Fibroblast of pulmonary artery (primary cell): ENCODE data around the gene COL19A1.

Source experiments
- DNase-seq: peaks from one replicate; pipeline ENCODE4 v3.0.0-alpha.2; 2010; ENCODE audit warnings: low read depth
- H3K4me3 ChIP-seq: replicated peaks from 2 replicates; pipeline ENCODE4 v1.5.1; 2011; ENCODE audit warnings: low read depth, mild to moderate bottlenecking, control low read depth, low read length, moderate library complexity
- CTCF ChIP-seq: IDR thresholded peaks from 2 replicates; pipeline ENCODE4 v1.5.1; 2011; ENCODE audit warnings: mild to moderate bottlenecking, control low read depth, low read length, inconsistent platforms; ENCODE audit errors: missing control alignments

Gene COL19A1

GRCh38 chr6:69878795-69879194 lies 12.4 kb downstream of the COL19A1 start:
- DNase-seq, result no peak
- no peak for TF ChIP-seq CTCF
- no peak overlapping the region for H3K4me3 ChIP-seq

DNA sequence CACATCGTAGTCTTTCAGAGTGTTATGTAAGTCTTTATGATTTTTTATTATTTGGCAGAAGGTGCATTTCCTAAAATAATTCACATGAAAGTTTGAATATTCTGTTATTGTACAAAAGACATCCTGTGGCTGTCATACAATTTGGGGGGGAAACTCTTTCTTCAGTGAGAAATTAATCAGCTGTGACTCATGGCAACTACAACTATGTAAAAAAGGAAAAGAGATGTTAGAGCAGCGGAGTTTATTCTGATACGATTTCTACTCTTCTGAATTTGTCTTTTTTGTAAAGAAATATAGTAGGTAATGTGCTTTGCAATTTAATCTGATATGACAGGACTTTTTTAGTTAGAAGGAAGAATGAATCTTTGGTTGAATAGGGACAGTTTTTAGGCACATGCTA lies 14.2 kb downstream of the COL19A1 start:
- no peak for TF ChIP-seq CTCF
- no peak overlapping the region for H3K4me3 ChIP-seq

DNA sequence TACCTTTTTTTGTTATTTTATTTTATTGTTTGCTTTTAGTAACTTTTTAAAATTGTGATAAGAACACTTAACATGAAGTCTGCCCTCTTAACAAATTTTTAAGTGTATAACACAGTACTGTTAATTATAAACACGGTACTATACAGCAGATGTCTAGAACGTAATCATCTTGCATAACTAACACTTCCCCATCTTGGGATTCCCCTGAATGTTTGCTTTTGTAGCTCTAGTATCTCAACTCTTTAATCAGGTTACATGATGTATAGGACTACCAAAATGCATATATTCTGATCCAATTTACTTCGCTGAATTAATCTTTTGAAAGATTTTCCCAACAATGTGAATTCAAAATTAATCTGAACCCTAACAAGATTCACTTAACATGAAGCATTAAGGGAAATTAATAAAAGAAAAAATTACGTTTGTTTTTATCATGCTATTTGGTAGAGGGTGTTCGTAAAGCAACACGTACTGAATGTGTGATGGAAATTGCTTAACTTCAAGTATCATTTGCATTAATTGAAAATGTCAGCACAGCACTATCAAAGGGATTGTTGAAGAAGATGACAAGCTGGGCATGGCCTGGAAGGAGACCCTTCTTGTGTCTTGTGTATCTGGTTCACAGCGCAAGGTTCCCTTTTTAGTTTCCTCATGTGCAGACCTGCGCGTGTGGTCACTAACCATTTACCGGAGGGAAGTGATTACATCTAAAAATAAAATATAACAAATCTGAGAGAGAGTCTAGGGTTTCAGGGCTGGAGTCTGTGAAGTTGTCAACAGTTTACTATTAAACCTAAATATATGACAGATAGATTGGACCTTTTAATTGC lies 15.2 kb downstream of the COL19A1 start:
- no peak for TF ChIP-seq CTCF
- no peak overlapping the region for H3K4me3 ChIP-seq
- DNase-seq, result no peak

More for the DNA sequence above, 14.2 kb downstream of the COL19A1 start:
- DNase-seq, result no peak

- DNase-seq, result no peak
- no peak overlapping the region for H3K4me3 ChIP-seq
- TF ChIP-seq CTCF, result no peak
Observed at GRCh38 chr6:69883551-69883950, 17.2 kb downstream of the COL19A1 start.

DNA sequence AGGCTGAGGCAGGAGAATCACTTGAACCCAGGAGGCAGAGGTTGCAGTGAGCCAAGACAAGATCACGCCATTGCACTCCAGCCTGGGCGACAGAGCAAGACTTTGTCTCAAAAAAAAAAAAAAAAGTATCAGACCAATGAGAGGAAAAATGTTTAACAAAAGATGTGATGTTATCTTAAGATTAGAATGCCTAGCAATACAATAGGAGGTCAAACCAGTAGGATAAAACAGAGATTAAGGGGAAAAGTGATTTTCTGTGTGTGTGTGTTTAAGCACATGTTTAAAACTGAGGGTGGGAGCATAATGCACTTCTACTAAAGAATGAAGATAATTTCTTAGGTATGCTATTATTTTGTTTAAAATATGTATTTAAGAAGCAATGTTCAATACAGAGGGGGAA lies 17.9 kb downstream of the COL19A1 start:
- no peak overlapping the region for H3K4me3 ChIP-seq
- no peak for TF ChIP-seq CTCF
- no peak for DNase-seq

- no peak for TF ChIP-seq CTCF
- no peak for DNase-seq
- H3K4me3 ChIP-seq, result no peak overlapping the region
Observed at GRCh38 chr6:69887026-69887425, 20.7 kb downstream of the COL19A1 start.
